ENCODE data around the gene CFI.

DNA sequence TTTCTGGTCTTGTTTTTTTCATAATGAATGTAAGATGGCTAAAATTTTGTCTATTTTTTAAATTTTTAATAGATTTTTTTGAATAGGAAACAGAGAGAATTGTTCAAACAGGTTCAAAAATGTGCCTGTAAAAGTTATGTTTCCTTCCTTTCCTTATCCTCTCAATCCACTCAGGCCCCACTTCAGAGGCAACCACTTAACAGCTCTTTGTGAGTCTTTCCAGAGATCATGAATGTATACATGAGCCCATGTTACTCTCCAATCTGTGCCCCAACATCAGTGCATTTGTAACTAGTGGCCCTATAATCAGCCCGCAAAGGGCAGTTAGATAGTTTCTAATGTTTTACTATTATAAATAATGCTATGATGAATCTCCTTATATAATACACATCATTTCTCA, 14.0 kb downstream of the CFI start:
- no peak for TF ChIP-seq CTCF (IDR thresholded peaks at IDR 0.05)
- TF ChIP-seq POLR2AphosphoS5 (IDR thresholded peaks at IDR 0.05; ENCODE audit: low read depth, low read length), result no peak
